ENCODE results near the gene CLK3.
A peak's percentile ranks its signal among the peaks of the same experiment; 100 is the strongest.

Gene CLK3

DNA sequence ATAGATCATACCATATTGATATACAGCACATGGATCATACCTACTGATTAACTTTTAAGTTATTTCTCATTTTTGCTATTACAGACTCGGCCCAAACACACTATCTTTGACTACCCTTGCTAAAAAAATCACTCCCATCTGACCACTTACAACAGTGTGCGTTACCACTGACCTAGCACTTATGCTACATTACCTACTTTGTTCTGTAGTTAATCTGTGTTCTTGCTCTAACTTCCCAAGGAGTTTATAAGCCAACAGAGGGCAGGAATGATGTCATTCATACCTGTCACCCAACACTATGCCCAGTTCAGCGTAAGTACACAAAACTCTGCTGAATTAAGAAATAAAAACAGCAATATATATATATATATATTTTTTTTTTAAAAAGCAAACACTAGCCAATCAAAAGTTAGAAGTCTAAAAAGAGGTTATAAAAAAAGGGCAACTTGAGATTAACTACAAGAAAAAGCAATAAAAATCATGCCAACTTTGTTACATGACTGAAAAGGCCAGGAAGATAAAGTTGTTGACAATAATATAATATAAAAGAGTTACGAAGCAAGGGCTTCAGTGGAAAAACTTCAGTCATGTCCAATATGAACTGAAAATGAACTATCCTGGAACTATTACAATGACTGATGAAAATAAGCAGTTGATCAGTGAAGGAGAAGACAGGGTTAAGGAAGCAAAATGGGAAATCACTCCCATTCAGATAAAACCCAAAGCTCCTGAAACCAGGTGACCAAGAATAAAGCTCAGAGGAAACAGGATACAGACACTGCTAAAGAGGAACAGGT, 46.6 kb downstream of the CLK3 start:
- Histone ChIP-seq H3K9ac (ENCODE audit: low read length) (no peak overlapping the region), H3K4ac (ENCODE audit: low read depth in 1 of 2, low read length in 2 of 2) (no peak overlapping the region), H2AK5ac (ENCODE audit: low read length, severe bottlenecking) (no peak overlapping the region), H2BK15ac (ENCODE audit: low read depth, poor library complexity, severe bottlenecking) (no peak overlapping the region), H4K91ac (ENCODE audit: low read length) (no peak overlapping the region), H3K9me3 (ENCODE audit: control insufficient read depth, low read length) (no peaks in the 10 kb centered on the region), H2BK12ac (ENCODE audit: low read length in 2 of 2) (no peak overlapping the region), H3K4me2 (ENCODE audit: low read length, poor library complexity, severe bottlenecking) (no peak overlapping the region), H2BK5ac (ENCODE audit: low read depth, low read length, poor library complexity, severe bottlenecking) (no peak overlapping the region), H3K4me1 (ENCODE audit: control insufficient read depth, insufficient read depth, low read depth, low read length) (peaks cover 3% of the 10 kb centered on the region), H3K18ac (ENCODE audit: low read depth in 1 of 2, low read length in 2 of 2) (no peak overlapping the region), H3K27me3 (ENCODE audit: control insufficient read depth in 1 of 2, insufficient read depth in 1 of 2, low read length in 2 of 2) (no peaks in the 10 kb centered on the region), H3K36me3 (ENCODE audit: control insufficient read depth in 1 of 2, insufficient read depth in 2 of 2, low read depth in 1 of 2, low read length in 2 of 2) (peaks cover under 1 to 3% of the 10 kb centered on the region in 2 experiments), H3K23ac (ENCODE audit: low read length in 2 of 2) (no peak overlapping the region), H2AFZ (ENCODE audit: low read depth, low read length) (no peak overlapping the region), H3K27ac (ENCODE audit: low read length, poor library complexity, severe bottlenecking) (no peak overlapping the region), H4K8ac (ENCODE audit: low read length) (no peak overlapping the region), H3K79me1 (replicated peaks; ENCODE audit: low read length, poor library complexity, severe bottlenecking) (peaks cover 22% of the 10 kb centered on the region), H3K4me3 (ENCODE audit: insufficient read depth in 1 of 2, low read depth in 1 of 2, low read length in 2 of 2) (no peak overlapping the region), H2BK120ac (ENCODE audit: low read depth, low read length) (no peak overlapping the region), H3K14ac (ENCODE audit: low read length in 2 of 2) (no peak overlapping the region)
- 98% methylated on average over 2 of the region's 4 CpGs for WGBS
- no peak for DNase-seq

DNA sequence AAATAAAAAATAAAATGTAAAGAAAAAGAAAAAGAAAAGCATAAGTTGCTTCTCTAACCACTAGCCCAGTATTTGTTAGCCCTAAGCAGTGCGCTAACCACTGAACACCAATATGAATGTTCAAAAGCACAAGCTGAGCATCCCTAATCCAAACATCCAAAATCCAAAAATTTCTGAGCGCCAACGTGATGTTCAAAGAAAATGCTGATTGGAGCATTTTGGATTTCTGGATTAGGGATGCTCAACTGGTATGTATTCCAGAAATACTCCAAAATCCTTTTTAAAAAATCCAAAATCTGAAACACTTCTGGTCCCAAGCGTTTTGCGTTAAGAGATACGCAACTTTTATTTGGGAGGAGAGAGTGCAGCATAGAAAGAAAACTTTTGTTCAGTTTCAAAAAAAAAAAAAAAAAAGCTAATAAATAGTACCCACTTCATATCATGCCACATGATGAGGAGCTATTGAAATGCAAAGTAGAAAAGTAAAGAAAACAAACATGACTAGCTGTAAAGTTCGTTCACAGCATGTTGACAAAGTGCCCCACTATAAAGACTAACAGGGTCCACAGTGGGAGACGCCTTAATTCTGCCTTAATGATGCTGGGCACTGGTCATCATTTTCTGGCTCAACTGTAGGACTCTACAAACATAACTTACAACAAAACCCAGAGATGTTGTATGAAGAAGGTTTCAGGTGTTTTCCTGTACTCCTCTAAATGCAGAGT, 47.8 kb downstream of the CLK3 start:
- H3K9ac ChIP-seq (ENCODE audit: low read length): peak overlapping the region; percentile 5
- H3K79me1 ChIP-seq (replicated peaks; ENCODE audit: low read length, poor library complexity, severe bottlenecking): peaks cover 22% of the 10 kb centered on the region
- no peak overlapping the region for H3K4me3 ChIP-seq (ENCODE audit: insufficient read depth in 1 of 2, low read depth in 1 of 2, low read length in 2 of 2)
- no peak overlapping the region for H3K4me2 ChIP-seq (ENCODE audit: low read length, poor library complexity, severe bottlenecking)
- H3K27ac ChIP-seq (ENCODE audit: low read length, poor library complexity, severe bottlenecking): no peak overlapping the region
- H3K23ac ChIP-seq (ENCODE audit: low read length in 2 of 2): no peak overlapping the region
- no peak for DNase-seq
- H3K36me3 ChIP-seq (ENCODE audit: control insufficient read depth in 1 of 2, insufficient read depth in 2 of 2, low read depth in 1 of 2, low read length in 2 of 2): peaks cover 0 to 12% of the 10 kb centered on the region in 2 experiments
- H2BK5ac ChIP-seq (ENCODE audit: low read depth, low read length, poor library complexity, severe bottlenecking): no peak overlapping the region
- peaks cover 3% of the 10 kb centered on the region for H3K4me1 ChIP-seq (ENCODE audit: control insufficient read depth, insufficient read depth, low read depth, low read length)
- no peak overlapping the region for H2BK12ac ChIP-seq (ENCODE audit: low read length in 2 of 2)
- H4K8ac ChIP-seq (ENCODE audit: low read length): no peak overlapping the region
- no peak overlapping the region for H2AK5ac ChIP-seq (ENCODE audit: low read length, severe bottlenecking)
- no peak overlapping the region for H3K18ac ChIP-seq (ENCODE audit: low read depth in 1 of 2, low read length in 2 of 2)
- 81% methylated on average over 4 of the region's 8 CpGs for WGBS
- H2AFZ ChIP-seq (ENCODE audit: low read depth, low read length): no peak overlapping the region
- H3K14ac ChIP-seq (ENCODE audit: low read length in 2 of 2): no peak overlapping the region
- H2BK120ac ChIP-seq (ENCODE audit: low read depth, low read length): no peak overlapping the region
- H4K91ac ChIP-seq (ENCODE audit: low read length): no peak overlapping the region
- no peak overlapping the region for H3K4ac ChIP-seq (ENCODE audit: low read depth in 1 of 2, low read length in 2 of 2)
- H2BK15ac ChIP-seq (ENCODE audit: low read depth, poor library complexity, severe bottlenecking): no peak overlapping the region
- H3K9me3 ChIP-seq (ENCODE audit: control insufficient read depth, low read length): no peaks in the 10 kb centered on the region
- H3K27me3 ChIP-seq (ENCODE audit: control insufficient read depth in 1 of 2, insufficient read depth in 1 of 2, low read length in 2 of 2): no peaks in the 10 kb centered on the region

DNA sequence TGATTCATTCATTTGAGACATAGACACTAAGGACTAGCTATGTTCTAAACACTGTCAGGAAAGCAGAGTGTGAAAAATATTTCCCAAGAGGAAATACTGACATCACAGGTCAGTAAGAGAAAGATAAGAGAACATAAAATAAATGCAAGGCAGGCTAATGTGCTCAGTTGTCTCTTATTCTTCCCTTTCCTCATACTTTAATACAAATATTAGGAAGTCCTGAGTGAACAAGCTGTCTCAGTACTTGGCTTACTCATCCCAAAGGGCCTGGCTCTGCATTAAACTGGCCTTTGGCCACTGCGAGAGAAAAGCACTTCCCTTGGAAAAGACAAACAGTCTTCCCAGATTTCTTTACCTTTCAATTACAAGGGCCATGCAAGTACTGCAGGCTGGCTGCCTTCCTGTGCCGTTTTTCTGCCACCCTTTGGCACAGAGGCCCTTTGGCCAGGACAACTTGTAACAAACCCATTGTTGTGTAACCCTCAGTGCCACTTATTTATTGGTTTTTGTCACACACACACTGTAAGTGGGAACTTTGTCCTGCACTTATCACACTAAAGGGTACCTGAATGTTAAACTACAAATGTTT, 48.5 kb downstream of the CLK3 start:
- Histone ChIP-seq H2BK120ac (ENCODE audit: low read depth, low read length) (no peak overlapping the region), H3K4ac (ENCODE audit: low read depth in 1 of 2, low read length in 2 of 2) (no peak overlapping the region)
- WGBS: 54% methylated on average over 2 of the region's 2 CpGs

DNA sequence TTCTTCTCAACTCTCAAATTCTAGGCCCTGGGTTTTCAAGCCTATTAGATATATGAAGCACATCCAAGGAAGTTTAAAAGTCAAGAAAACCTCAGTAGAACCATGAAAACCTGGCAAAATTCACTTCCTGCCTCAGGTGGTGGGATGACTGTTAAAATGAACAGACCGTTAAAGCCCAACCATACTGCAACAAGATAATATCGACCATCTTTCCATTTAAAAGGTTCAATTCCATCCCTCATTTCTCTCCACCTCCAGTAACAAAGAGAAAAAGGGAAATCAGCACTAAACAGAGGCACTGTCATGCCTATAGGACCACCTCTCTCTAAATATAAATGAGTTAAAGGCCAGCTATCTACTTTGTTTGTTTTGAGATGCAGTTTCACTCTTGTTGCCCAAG, 49.0 kb downstream of the CLK3 start:
- Histone ChIP-seq H2BK12ac (ENCODE audit: low read length in 2 of 2) (no peak overlapping the region), H3K23ac (ENCODE audit: low read length in 2 of 2) (no peak overlapping the region), H3K36me3 (ENCODE audit: control insufficient read depth in 1 of 2, insufficient read depth in 2 of 2, low read depth in 1 of 2, low read length in 2 of 2) (peaks cover 3 to 12% of the 10 kb centered on the region in 2 experiments), H4K8ac (ENCODE audit: low read length) (no peak overlapping the region), H3K27me3 (ENCODE audit: control insufficient read depth in 1 of 2, insufficient read depth in 1 of 2, low read length in 2 of 2) (no peaks in the 10 kb centered on the region), H3K4me2 (ENCODE audit: low read length, poor library complexity, severe bottlenecking) (no peak overlapping the region), H3K4me3 (ENCODE audit: insufficient read depth in 1 of 2, low read depth in 1 of 2, low read length in 2 of 2) (no peak overlapping the region), H3K14ac (ENCODE audit: low read length in 2 of 2) (no peak overlapping the region), H3K4me1 (ENCODE audit: control insufficient read depth, insufficient read depth, low read depth, low read length) (peaks cover 3% of the 10 kb centered on the region), H4K91ac (ENCODE audit: low read length) (no peak overlapping the region), H2AFZ (ENCODE audit: low read depth, low read length) (no peak overlapping the region), H2BK5ac (ENCODE audit: low read depth, low read length, poor library complexity, severe bottlenecking) (no peak overlapping the region), H3K79me1 (replicated peaks; ENCODE audit: low read length, poor library complexity, severe bottlenecking) (peaks cover 19% of the 10 kb centered on the region), H3K4ac (ENCODE audit: low read depth in 1 of 2, low read length in 2 of 2) (no peak overlapping the region), H3K9ac (ENCODE audit: low read length) (no peak overlapping the region), H3K18ac (ENCODE audit: low read depth in 1 of 2, low read length in 2 of 2) (no peak overlapping the region), H2BK15ac (ENCODE audit: low read depth, poor library complexity, severe bottlenecking) (no peak overlapping the region), H3K27ac (ENCODE audit: low read length, poor library complexity, severe bottlenecking) (no peak overlapping the region), H2AK5ac (ENCODE audit: low read length, severe bottlenecking) (no peak overlapping the region), H2BK120ac (ENCODE audit: low read depth, low read length) (no peak overlapping the region), H3K9me3 (ENCODE audit: control insufficient read depth, low read length) (no peaks in the 10 kb centered on the region)
- WGBS: 100% methylated on average over 2 of the region's 2 CpGs
- no peak for DNase-seq

More for the DNA sequence above, 48.5 kb downstream of the CLK3 start:
- Histone ChIP-seq H4K8ac (ENCODE audit: low read length) (no peak overlapping the region), H2AK5ac (ENCODE audit: low read length, severe bottlenecking) (no peak overlapping the region), H3K9me3 (ENCODE audit: control insufficient read depth, low read length) (no peaks in the 10 kb centered on the region), H2AFZ (ENCODE audit: low read depth, low read length) (no peak overlapping the region), H3K79me1 (replicated peaks; ENCODE audit: low read length, poor library complexity, severe bottlenecking) (peaks cover 17% of the 10 kb centered on the region), H3K27ac (ENCODE audit: low read length, poor library complexity, severe bottlenecking) (no peak overlapping the region), H3K27me3 (ENCODE audit: control insufficient read depth in 1 of 2, insufficient read depth in 1 of 2, low read length in 2 of 2) (no peaks in the 10 kb centered on the region), H2BK5ac (ENCODE audit: low read depth, low read length, poor library complexity, severe bottlenecking) (no peak overlapping the region), H4K91ac (ENCODE audit: low read length) (no peak overlapping the region), H3K4me2 (ENCODE audit: low read length, poor library complexity, severe bottlenecking) (no peak overlapping the region), H3K36me3 (ENCODE audit: control insufficient read depth in 1 of 2, insufficient read depth in 2 of 2, low read depth in 1 of 2, low read length in 2 of 2) (peaks cover 2 to 12% of the 10 kb centered on the region in 2 experiments), H2BK12ac (ENCODE audit: low read length in 2 of 2) (no peak overlapping the region), H3K4me3 (ENCODE audit: insufficient read depth in 1 of 2, low read depth in 1 of 2, low read length in 2 of 2) (no peak overlapping the region), H2BK15ac (ENCODE audit: low read depth, poor library complexity, severe bottlenecking) (no peak overlapping the region), H3K23ac (ENCODE audit: low read length in 2 of 2) (no peak overlapping the region), H3K14ac (ENCODE audit: low read length in 2 of 2) (no peak overlapping the region), H3K9ac (ENCODE audit: low read length) (peak overlapping the region; percentile 5), H3K4me1 (ENCODE audit: control insufficient read depth, insufficient read depth, low read depth, low read length) (peaks cover 3% of the 10 kb centered on the region), H3K18ac (ENCODE audit: low read depth in 1 of 2, low read length in 2 of 2) (no peak overlapping the region)
- DNase-seq: peak; percentile 79
